Measurements from ENCODE around the gene ENKD1.

- TF ChIP-seq CTCF (IDR thresholded peaks at IDR 0.05) (no peak), POLR2A (IDR thresholded peaks at IDR 0.05) (no peak)
These were observed 2.7 kb downstream of the ENKD1 start for GRCh38 chr16:67663877-67664222.

All from Peyer's patch (tissue), 4 donors.